Lower leg skin (tissue), 4 donors: ENCODE measurements around the gene MYL9. TPM values are rescaled to one million over a fixed set of nuclear protein-coding genes. Genes with fewer than 3 reads are reported as not detected.

Source experiments
- DNase-seq, 2 donors: peaks; one replicate each; pipeline ENCODE4 v3.0.0-alpha.2; 2019; ENCODE audit warnings: low spot score in 2 of 2
- H3K4me3 ChIP-seq: fragments of 200-600 bp; sonication (generic); 2 replicates; pipeline ENCODE4 v1.5.1; 2017; ENCODE audit warnings: mild to moderate bottlenecking, low read depth; ENCODE audit not compliant: poor library complexity, severe bottlenecking
- POLR2A ChIP-seq, 2 donors: fragments of 450-650 bp; IDR thresholded peaks; one replicate each; pipeline ENCODE4 v1.6.1; 2016 to 2017; ENCODE audit warnings: antibody characterized with exemption in 2 of 2, mild to moderate bottlenecking in 1 of 2, moderate library complexity in 1 of 2
- WGBS, 2 donors: methylation state at CpG; one replicate each; pipeline ENCODE4 v1.1.5; 2018; 5-methylcytosine and 5-hydroxymethylcytosine counted together
- intact Hi-C: fragments of 100-400 bp; cut with DNase I; formaldehyde crosslinking; loops from one replicate; pipeline ENCODE4 v1.15.0; 2023; ENCODE audit warnings: low total_unique reads
- total RNA-seq, 4 donors: library from RNA; depleted of rRNA; stranded (reverse); fragments of >200 nt; gene quantifications; one replicate each; pipeline ENCODE4 v1.1.0, GENCODE V29; 2016
- TF ChIP-seq, protein P1 (sequence below), 3 donors: fragments of 450-650 bp; IDR thresholded peaks; one replicate each; pipeline ENCODE4 v1.5.1; 2016; ENCODE audit warnings: antibody characterized with exemption in 3 of 3, mild to moderate bottlenecking in 3 of 3, moderate library complexity in 2 of 3

Gene MYL9
- total RNA-seq, 4 donors from 2014 or later = 14.9 to 69.9 (median 36.3) TPM

- no peak overlapping the region for H3K4me3 ChIP-seq
- intact Hi-C loops = loop anchor here (5.0 kb wide), 1 partner anchor 1524 kb away; no protein-coding TSS in a partner anchor
- TF ChIP-seq, protein P1, sequence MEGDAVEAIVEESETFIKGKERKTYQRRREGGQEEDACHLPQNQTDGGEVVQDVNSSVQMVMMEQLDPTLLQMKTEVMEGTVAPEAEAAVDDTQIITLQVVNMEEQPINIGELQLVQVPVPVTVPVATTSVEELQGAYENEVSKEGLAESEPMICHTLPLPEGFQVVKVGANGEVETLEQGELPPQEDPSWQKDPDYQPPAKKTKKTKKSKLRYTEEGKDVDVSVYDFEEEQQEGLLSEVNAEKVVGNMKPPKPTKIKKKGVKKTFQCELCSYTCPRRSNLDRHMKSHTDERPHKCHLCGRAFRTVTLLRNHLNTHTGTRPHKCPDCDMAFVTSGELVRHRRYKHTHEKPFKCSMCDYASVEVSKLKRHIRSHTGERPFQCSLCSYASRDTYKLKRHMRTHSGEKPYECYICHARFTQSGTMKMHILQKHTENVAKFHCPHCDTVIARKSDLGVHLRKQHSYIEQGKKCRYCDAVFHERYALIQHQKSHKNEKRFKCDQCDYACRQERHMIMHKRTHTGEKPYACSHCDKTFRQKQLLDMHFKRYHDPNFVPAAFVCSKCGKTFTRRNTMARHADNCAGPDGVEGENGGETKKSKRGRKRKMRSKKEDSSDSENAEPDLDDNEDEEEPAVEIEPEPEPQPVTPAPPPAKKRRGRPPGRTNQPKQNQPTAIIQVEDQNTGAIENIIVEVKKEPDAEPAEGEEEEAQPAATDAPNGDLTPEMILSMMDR (IDR thresholded peaks at IDR 0.05) = no peak
- no peak for TF ChIP-seq POLR2A (IDR thresholded peaks at IDR 0.05)
- DNase-seq = no peak
- 76 to 84% methylated on average over 5 of the region's 5 CpGs for WGBS, 2 donors
Observed at GRCh38 chr20:36591281-36591680, 50.0 kb downstream of the MYL9 start.

GRCh38 chr20:36591854-36592641, 50.7 kb downstream of the MYL9 start:
- intact Hi-C loops = loop anchor here (5.0 kb wide), 1 partner anchor 1525 kb away; no protein-coding TSS in a partner anchor
- no peak overlapping the region for H3K4me3 ChIP-seq
- TF ChIP-seq, protein P1 (IDR thresholded peaks at IDR 0.05) = no peak
- TF ChIP-seq POLR2A (IDR thresholded peaks at IDR 0.05) = no peak
- 79 to 82% methylated on average over 9 of the region's 9 CpGs for WGBS, 2 donors
- no peak for DNase-seq

GRCh38 chr20:36593347-36593929, 52.1 kb downstream of the MYL9 start:
- intact Hi-C loops = loop anchor here (5.0 kb wide), 1 partner anchor 1526 kb away; no protein-coding TSS in a partner anchor
- H3K4me3 ChIP-seq = no peak overlapping the region
- WGBS, 2 donors = 85 to 89% methylated on average over 5 of the region's 5 CpGs
- TF ChIP-seq, protein P1 (IDR thresholded peaks at IDR 0.05) = no peak
- TF ChIP-seq POLR2A (IDR thresholded peaks at IDR 0.05) = no peak
- DNase-seq = no peak

DNA sequence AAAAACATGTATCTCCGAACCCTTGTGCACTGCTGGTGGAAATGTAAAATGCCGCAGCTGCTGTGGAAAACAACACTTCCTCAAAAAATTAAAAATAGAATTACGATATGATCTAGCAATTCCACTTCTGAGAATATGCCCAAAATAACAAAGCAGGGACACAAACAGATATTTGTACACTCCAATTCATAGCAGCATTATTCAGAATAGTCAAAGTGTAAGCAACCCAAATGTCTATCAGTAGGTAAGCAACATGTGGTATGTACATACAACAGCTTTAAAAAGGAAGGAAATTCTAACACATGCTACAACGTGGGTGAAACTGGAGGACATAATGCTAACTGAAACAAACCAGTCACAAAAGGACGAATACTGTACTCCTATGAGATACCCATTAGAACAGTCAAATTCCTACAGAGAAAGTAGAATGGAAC, 58.6 kb downstream of the MYL9 start:
- WGBS, 2 donors = 49 to 64% methylated on average over 5 of the region's 5 CpGs
- intact Hi-C loops = loop anchor here (5.0 kb wide), 1 partner anchor 48 kb away; no protein-coding TSS in a partner anchor

More for the DNA sequence above, 58.6 kb downstream of the MYL9 start:
- no peak for DNase-seq
- H3K4me3 ChIP-seq = no peak overlapping the region
- TF ChIP-seq, protein P1 (IDR thresholded peaks at IDR 0.05) = no peak
- TF ChIP-seq POLR2A (IDR thresholded peaks at IDR 0.05) = no peak

Other genes with a start within 250 kb of the MYL9 start
- 100 to 1,000 TPM in 1 of 4 donors, 10 to 100 TPM in 3; 75.9 to 162 (median 87.7) TPM for gene DLGAP4, start 235.2 kb upstream of the MYL9 start, total RNA-seq
- gene TGIF2, start 32.1 kb downstream of the MYL9 start, total RNA-seq = 10 to 100 TPM in 2 of 4 donors, 1 to 10 TPM in 2; 6.5 to 10.5 (median 9.5) TPM
- 10 to 100 TPM; 57.3 to 75.5 (median 61.3) TPM for gene RAB5IF, start 64.3 kb downstream of the MYL9 start, total RNA-seq
- under 1 TPM in 3 of 4 donors, not detected in 1; 0.23 to 0.52 (median 0.52) TPM for gene SLA2, start 104.7 kb downstream of the MYL9 start, total RNA-seq
- 10 to 100 TPM; 16.6 to 21.8 (median 19.8) TPM for gene NDRG3, start 204.6 kb downstream of the MYL9 start, total RNA-seq
- 10 to 100 TPM in 1 of 4 donors, 1 to 10 TPM in 3; 7.9 to 11.6 (median 9.0) TPM for gene DSN1, start 232.2 kb downstream of the MYL9 start, total RNA-seq